C4-2B (cell line): ENCODE data around the gene RHBG.
A peak's percentile ranks its signal among the peaks of the same experiment; 100 is the strongest.

Source experiments
- H3K27ac ChIP-seq: fragments of 450-650 bp; 2 replicates; pipeline ENCODE4 v1.5.1; 2017
- CTCF ChIP-seq: fragments of 450-650 bp; conservative IDR thresholded peaks from 2 replicates; pipeline ENCODE4 v1.5.1; 2017; ENCODE audit warnings: mild to moderate bottlenecking
- ZFX ChIP-seq: fragments of 450-650 bp; IDR thresholded peaks from 2 replicates; pipeline ENCODE4 v1.6.1; 2017

Gene RHBG

GRCh38 chr1:156356875-156357534 is 12.0 kb upstream of the RHBG start:
- TF ChIP-seq ZFX (no peak), CTCF (peak; percentile 99)
- H3K27ac ChIP-seq = no peak overlapping the region

- no peak for TF ChIP-seq ZFX
- no peak for TF ChIP-seq CTCF
- no peak overlapping the region for H3K27ac ChIP-seq
Observed at GRCh38 chr1:156357977-156358376, 11.0 kb upstream of the RHBG start.

DNA sequence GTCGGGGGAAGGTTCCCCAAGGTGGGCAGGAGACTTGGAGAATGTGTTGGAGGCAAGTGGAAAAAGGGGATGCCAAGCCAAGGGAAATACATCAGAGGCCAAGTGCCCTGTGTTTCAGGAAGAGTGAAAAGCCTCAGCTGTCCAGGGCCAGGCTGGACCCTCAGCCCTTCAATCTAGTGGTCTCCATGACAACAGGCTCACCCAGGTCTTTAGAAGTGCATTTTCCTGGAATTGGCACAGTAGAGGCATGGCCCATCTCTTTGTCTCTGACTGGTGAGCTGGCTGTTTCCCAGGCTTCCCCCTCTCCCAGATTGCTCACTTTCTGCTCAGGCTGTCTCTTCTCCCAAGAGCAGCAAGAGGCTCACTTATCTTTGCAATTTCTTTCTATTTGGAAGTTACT is 10.4 kb upstream of the RHBG start:
- TF ChIP-seq CTCF = no peak
- TF ChIP-seq ZFX = no peak
- no peak overlapping the region for H3K27ac ChIP-seq

DNA sequence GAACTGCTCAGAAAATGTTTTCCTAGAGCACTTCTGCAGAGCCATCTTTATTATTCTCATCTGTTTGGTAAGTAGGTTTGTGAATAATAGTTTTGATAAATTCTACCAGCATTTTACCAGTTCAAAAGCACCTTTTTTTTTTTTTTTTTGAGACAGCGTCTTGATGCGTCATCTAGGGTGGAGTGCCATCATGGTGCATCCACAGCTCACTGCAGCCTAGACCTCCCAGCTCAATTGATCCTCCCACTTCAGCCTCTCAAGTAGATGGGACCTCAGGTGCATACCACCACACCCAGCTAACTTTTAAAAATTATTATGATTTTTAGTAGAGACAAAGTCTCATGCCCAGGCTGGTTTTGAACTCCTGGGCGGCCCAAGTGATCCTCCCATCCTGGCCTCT is 9.8 kb upstream of the RHBG start:
- H3K27ac ChIP-seq = no peak overlapping the region
- TF ChIP-seq CTCF (no peak), ZFX (no peak)

DNA sequence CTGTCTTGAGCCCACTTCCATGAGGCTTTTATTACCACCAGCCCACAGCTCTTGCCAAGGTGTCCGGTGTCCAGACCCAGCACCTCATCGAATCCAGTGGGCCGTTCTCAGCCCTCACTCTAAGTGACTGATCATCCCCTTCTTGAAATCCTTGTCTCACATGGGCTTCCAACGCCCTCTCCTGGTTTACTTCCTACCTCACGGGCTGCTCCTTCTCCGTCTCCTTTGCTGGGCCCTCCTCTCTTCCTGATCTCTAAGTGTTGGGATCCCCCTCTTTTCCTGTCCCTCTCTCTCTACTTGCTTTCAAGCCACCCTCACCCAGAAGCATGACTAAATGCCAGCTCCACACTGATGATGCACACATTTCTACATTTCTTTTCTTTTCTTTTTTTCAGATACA is 9.0 kb upstream of the RHBG start:
- no peak for TF ChIP-seq CTCF
- no peak for TF ChIP-seq ZFX
- no peak overlapping the region for H3K27ac ChIP-seq

DNA sequence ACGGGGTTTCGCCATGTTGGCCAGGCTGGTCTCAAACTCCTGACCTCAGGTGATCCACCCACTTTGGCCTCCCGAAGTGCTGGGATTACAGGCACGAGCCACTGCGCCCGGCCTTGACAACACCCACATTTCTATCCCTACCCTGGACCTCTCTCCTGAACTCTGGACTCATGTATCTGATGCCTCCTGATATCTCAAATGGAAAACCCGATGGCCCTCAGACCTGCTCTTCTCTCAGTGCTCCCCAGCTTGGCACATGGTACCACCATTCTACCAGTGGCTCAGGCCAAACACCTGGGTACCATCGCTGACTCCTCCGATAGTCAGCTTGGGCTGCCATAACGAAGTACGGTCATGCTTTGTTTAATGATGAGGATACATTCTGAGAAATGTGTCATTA is 8.5 kb upstream of the RHBG start:
- TF ChIP-seq CTCF (no peak), ZFX (no peak)
- no peak overlapping the region for H3K27ac ChIP-seq

- TF ChIP-seq ZFX (no peak), CTCF (no peak)
- H3K27ac ChIP-seq = no peak overlapping the region
Observed at GRCh38 chr1:156365754-156366153, 3.3 kb upstream of the RHBG start.
